ENCODE measurements around the gene ECHS1. TPM values are rescaled to one million over a fixed set of nuclear protein-coding genes. Genes with fewer than 3 reads are reported as not detected.

ECHS1 gene
- polyA plus RNA-seq, 2 of the 4 experiments (the other 2 are of a cell fraction), result 66.7 to 133 TPM

GRCh38 chr10:133361773-133362441 lies 11.2 kb downstream of the ECHS1 start:
- POLR2A ChIA-PET, result interaction anchor here (1.7 kb wide), 1 partner anchor 11 kb away, joined by 8 read pairs; the partner anchor contains the start of gene ECHS1
- no peak for ATAC-seq
- Histone ChIP-seq H3K4me2 (no peak overlapping the region), H3K9me3 (no peaks in the 10 kb centered on the region), H3K27ac (no peak overlapping the region), H3K4me1 (peaks cover 6% of the 10 kb centered on the region; the same call in 1 of the 3 replicates), H3K4me3 (no peak overlapping the region)
- 87% methylated on average over 18 of the region's 18 CpGs for WGBS (ENCODE audit: missing lambda C conversion rate)
- FAIRE-seq, result no peak
- DNase-seq (ENCODE audit: low read depth in 1 of 2, low spot score in 1 of 2), result no peak
- TF ChIP-seq ZFP36 (IDR thresholded peaks at IDR 0.05; ENCODE audit: borderline replicate concordance, partially characterized antibody), result no peak
- no peak for TF ChIP-seq RAD21 (conservative IDR thresholded peaks at IDR 0.05 in 1 of 2, IDR thresholded peaks at IDR 0.05 in 1 of 2)
- TF ChIP-seq POLR2AphosphoS2 (conservative IDR thresholded peaks at IDR 0.05; ENCODE audit: low read length), result no peak
- no peak for TF ChIP-seq MAZ (IDR thresholded peaks at IDR 0.05; ENCODE audit: borderline replicate concordance, low read depth, low read length)
- CTCF ChIA-PET, result interaction anchor here (2.0 to 2.5 kb wide), 3 partner anchors 8 to 54 kb away, joined by 6 to 13 read pairs (median 7); no protein-coding TSS in a partner anchor

- Histone ChIP-seq H3K4me2 (no peak overlapping the region), H3K27ac (no peak overlapping the region), H3K4me3 (no peak overlapping the region), H3K4me1 (peaks cover 10% of the 10 kb centered on the region; the same call in 1 of the 3 replicates), H3K9me3 (no peaks in the 10 kb centered on the region)
- FAIRE-seq (no peak), ATAC-seq (no peak), DNase-seq (ENCODE audit: low read depth in 1 of 2, low spot score in 1 of 2) (no peak)
- TF ChIP-seq, protein P1, sequence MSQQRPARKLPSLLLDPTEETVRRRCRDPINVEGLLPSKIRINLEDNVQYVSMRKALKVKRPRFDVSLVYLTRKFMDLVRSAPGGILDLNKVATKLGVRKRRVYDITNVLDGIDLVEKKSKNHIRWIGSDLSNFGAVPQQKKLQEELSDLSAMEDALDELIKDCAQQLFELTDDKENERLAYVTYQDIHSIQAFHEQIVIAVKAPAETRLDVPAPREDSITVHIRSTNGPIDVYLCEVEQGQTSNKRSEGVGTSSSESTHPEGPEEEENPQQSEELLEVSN (IDR thresholded peaks at IDR 0.05; ENCODE audit: borderline replicate concordance, low read depth), result no peak
- no peak for TF ChIP-seq MAFK (IDR thresholded peaks at IDR 0.05; ENCODE audit: partially characterized antibody)
- POLR2A ChIA-PET, result interaction anchor here (0.8 to 1.7 kb wide), 3 partner anchors 12 to 37 kb away, joined by 3 to 8 read pairs (median 4); partner anchors contain the start of genes ECHS1 and PAOX
- 80% methylated on average over 5 of the region's 5 CpGs for WGBS (ENCODE audit: missing lambda C conversion rate)
- CTCF ChIA-PET, result interaction anchor here (0.5 to 2.5 kb wide), 3 partner anchors 8 to 32 kb away, joined by 3 to 13 read pairs (median 7); no protein-coding TSS in a partner anchor
Observed at GRCh38 chr10:133361227-133361626, 11.9 kb downstream of the ECHS1 start.

GRCh38 chr10:133359972-133360610 lies 13.1 kb downstream of the ECHS1 start:
- ChIA-PET CTCF (interaction anchor here (2.3 to 5.5 kb wide), 3 partner anchors 9 to 31 kb away, joined by 7 to 38 read pairs (median 13); no protein-coding TSS in a partner anchor), POLR2A (no interaction called here)
- H3K27ac ChIP-seq, result no peak overlapping the region
- H3K4me1 ChIP-seq, result peaks cover 10% of the 10 kb centered on the region; the same call in 1 of the 3 replicates
- no peak for TF ChIP-seq ELK1 (IDR thresholded peaks at IDR 0.05; ENCODE audit: low read depth, low read length)
- no peak for TF ChIP-seq ZFP36 (IDR thresholded peaks at IDR 0.05; ENCODE audit: borderline replicate concordance, partially characterized antibody)
- TF ChIP-seq, protein P2, sequence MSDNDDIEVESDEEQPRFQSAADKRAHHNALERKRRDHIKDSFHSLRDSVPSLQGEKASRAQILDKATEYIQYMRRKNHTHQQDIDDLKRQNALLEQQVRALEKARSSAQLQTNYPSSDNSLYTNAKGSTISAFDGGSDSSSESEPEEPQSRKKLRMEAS (IDR thresholded peaks at IDR 0.05), result no peak
- TF ChIP-seq, protein P3, sequence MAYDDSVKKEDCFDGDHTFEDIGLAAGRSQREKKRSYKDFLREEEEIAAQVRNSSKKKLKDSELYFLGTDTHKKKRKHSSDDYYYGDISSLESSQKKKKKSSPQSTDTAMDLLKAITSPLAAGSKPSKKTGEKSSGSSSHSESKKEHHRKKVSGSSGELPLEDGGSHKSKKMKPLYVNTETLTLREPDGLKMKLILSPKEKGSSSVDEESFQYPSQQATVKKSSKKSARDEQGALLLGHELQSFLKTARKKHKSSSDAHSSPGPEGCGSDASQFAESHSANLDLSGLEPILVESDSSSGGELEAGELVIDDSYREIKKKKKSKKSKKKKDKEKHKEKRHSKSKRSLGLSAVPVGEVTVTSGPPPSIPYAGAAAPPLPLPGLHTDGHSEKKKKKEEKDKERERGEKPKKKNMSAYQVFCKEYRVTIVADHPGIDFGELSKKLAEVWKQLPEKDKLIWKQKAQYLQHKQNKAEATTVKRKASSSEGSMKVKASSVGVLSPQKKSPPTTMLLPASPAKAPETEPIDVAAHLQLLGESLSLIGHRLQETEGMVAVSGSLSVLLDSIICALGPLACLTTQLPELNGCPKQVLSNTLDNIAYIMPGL (CRISPR knock-in tag; IDR thresholded peaks at IDR 0.05; ENCODE audit: borderline replicate concordance), result no peak
- TF ChIP-seq KDM5A (IDR thresholded peaks at IDR 0.05), result no peak
- no peak for TF ChIP-seq JUN (IDR thresholded peaks at IDR 0.05)
- no peak for TF ChIP-seq POLR2AphosphoS2 (conservative IDR thresholded peaks at IDR 0.05; ENCODE audit: low read length)
- no peak for TF ChIP-seq JUNB (IDR thresholded peaks at IDR 0.05)
- TF ChIP-seq ZC3H11A (IDR thresholded peaks at IDR 0.05), result no peak
- no peak for TF ChIP-seq ZSCAN20 (CRISPR knock-in tag; IDR thresholded peaks at IDR 0.05)
- TF ChIP-seq FOSB (CRISPR knock-in tag; IDR thresholded peaks at IDR 0.05), result no peak
- TF ChIP-seq NR3C1 (IDR thresholded peaks at IDR 0.05), result no peak
- TF ChIP-seq FOSL2 (IDR thresholded peaks at IDR 0.05), result no peak
- no peak for TF ChIP-seq FOSL2 (CRISPR knock-in tag; IDR thresholded peaks at IDR 0.05)
- no peak for TF ChIP-seq RNF2 (IDR thresholded peaks at IDR 0.05; ENCODE audit: borderline replicate concordance, low read depth)
- no peak for TF ChIP-seq RAD21 (conservative IDR thresholded peaks at IDR 0.05 in 1 of 2, IDR thresholded peaks at IDR 0.05 in 1 of 2)
- TF ChIP-seq, protein P1 (IDR thresholded peaks at IDR 0.05; ENCODE audit: borderline replicate concordance, low read depth), result no peak
- TF ChIP-seq HOXB5 (CRISPR knock-in tag; IDR thresholded peaks at IDR 0.05), result no peak
- 94% methylated on average over 17 of the region's 17 CpGs for WGBS (ENCODE audit: missing lambda C conversion rate)
- ATAC-seq (no peak), DNase-seq (ENCODE audit: low read depth in 1 of 2, low spot score in 1 of 2) (no peak), FAIRE-seq (no peak)
- no peak overlapping the region for H3K4me2 ChIP-seq
- H3K4me3 ChIP-seq, result no peak overlapping the region
- no peaks in the 10 kb centered on the region for H3K9me3 ChIP-seq
